RWPE2 (cell line): ENCODE measurements around the gene MON2.

Experiments
- ATAC-seq: fragments of 200-7000 bp; cut with Tn5 transposase; 3 replicates; pipeline ENCODE4 v1.9.1; 2021; ENCODE audit warnings: low read depth
- DNase-seq: peaks from one replicate; pipeline ENCODE4 v3.0.0-alpha.2; 2020; ENCODE audit warnings: low spot score
- H3K27ac ChIP-seq: fragments of 450-650 bp; 2 replicates; pipeline ENCODE4 v1.5.1; 2017; ENCODE audit warnings: mild to moderate bottlenecking; ENCODE audit not compliant: poor library complexity, severe bottlenecking
- H3K27me3 ChIP-seq: fragments of 250-450 bp; sonication (Bioruptor Pico); 2 replicates; pipeline ENCODE4 v1.5.1; 2021; ENCODE audit warnings: mild to moderate bottlenecking, moderate library complexity; ENCODE audit not compliant: insufficient read depth, poor library complexity, severe bottlenecking
- H3K36me3 ChIP-seq: fragments of 250-450 bp; sonication (Bioruptor Pico); 2 replicates; pipeline ENCODE4 v1.5.1; 2020; ENCODE audit warnings: low read depth, mild to moderate bottlenecking, moderate library complexity
- H3K4me1 ChIP-seq: fragments of 250-450 bp; sonication (Bioruptor Pico); 2 replicates; pipeline ENCODE4 v1.5.1; 2021; ENCODE audit warnings: mild to moderate bottlenecking, moderate library complexity; ENCODE audit not compliant: insufficient read depth, poor library complexity, severe bottlenecking
- H3K4me3 ChIP-seq: fragments of 250-450 bp; sonication (Bioruptor Pico); 2 replicates; pipeline ENCODE4 v1.5.1; 2021; ENCODE audit warnings: mild to moderate bottlenecking, moderate library complexity; ENCODE audit not compliant: severe bottlenecking
- H3K9me3 ChIP-seq: fragments of 250-450 bp; sonication (Bioruptor Pico); 2 replicates; pipeline ENCODE4 v1.5.1; 2021; ENCODE audit warnings: mild to moderate bottlenecking, moderate library complexity; ENCODE audit not compliant: severe bottlenecking
- CTCF ChIP-seq: fragments of 450-650 bp; IDR thresholded peaks from one replicate; pipeline ENCODE4 v1.5.1; 2017; ENCODE audit warnings: mild to moderate bottlenecking, moderate library complexity; ENCODE audit not compliant: poor library complexity, severe bottlenecking

MON2 gene

GRCh38 chr12:62472472-62472871, 5.8 kb downstream of the MON2 start:
- H3K27ac ChIP-seq = no peak overlapping the region
- no peak for DNase-seq
- H3K9me3 ChIP-seq = no peaks in the 10 kb centered on the region
- no peak for ATAC-seq
- peaks cover 4% of the 10 kb centered on the region for H3K4me1 ChIP-seq
- TF ChIP-seq CTCF = no peak
- H3K27me3 ChIP-seq = no peaks in the 10 kb centered on the region
- no peak overlapping the region for H3K4me3 ChIP-seq
- peaks cover 29% of the 10 kb centered on the region for H3K36me3 ChIP-seq

- Histone ChIP-seq H3K9me3 (no peaks in the 10 kb centered on the region), H3K27me3 (no peaks in the 10 kb centered on the region), H3K27ac (no peak overlapping the region), H3K4me1 (peaks cover 8% of the 10 kb centered on the region), H3K36me3 (peaks cover 14% of the 10 kb centered on the region; the same call in 1 of the 2 replicates), H3K4me3 (no peak overlapping the region)
- no peak for ATAC-seq
- DNase-seq = no peak
- TF ChIP-seq CTCF = no peak
Observed at GRCh38 chr12:62481843-62482540, 15.4 kb downstream of the MON2 start.

- TF ChIP-seq CTCF = no peak
- Histone ChIP-seq H3K27ac (no peak overlapping the region), H3K36me3 (peaks cover 9% of the 10 kb centered on the region; the same call in 1 of the 2 replicates), H3K4me1 (peaks cover 8% of the 10 kb centered on the region), H3K9me3 (no peaks in the 10 kb centered on the region), H3K4me3 (no peak overlapping the region), H3K27me3 (no peaks in the 10 kb centered on the region)
- ATAC-seq (no peak), DNase-seq (no peak)
Observed at GRCh38 chr12:62482769-62483168, 16.1 kb downstream of the MON2 start.

GRCh38 chr12:62484233-62484632, 17.6 kb downstream of the MON2 start:
- no peaks in the 10 kb centered on the region for H3K9me3 ChIP-seq
- no peaks in the 10 kb centered on the region for H3K27me3 ChIP-seq
- peaks cover 8% of the 10 kb centered on the region for H3K4me1 ChIP-seq
- H3K27ac ChIP-seq = peak overlapping the region; percentile 50
- ATAC-seq (peak; percentile 85), DNase-seq (no peak)
- no peak for TF ChIP-seq CTCF
- peaks cover 5% of the 10 kb centered on the region; the same call in 1 of the 2 replicates for H3K36me3 ChIP-seq
- H3K4me3 ChIP-seq = no peak overlapping the region

- no peak overlapping the region for H3K27ac ChIP-seq
- no peak for DNase-seq
- peaks cover 54% of the 10 kb centered on the region for H3K36me3 ChIP-seq
- ATAC-seq = no peak
- no peak overlapping the region for H3K4me3 ChIP-seq
- no peaks in the 10 kb centered on the region for H3K9me3 ChIP-seq
- H3K4me1 ChIP-seq = no peaks in the 10 kb centered on the region
- H3K27me3 ChIP-seq = no peaks in the 10 kb centered on the region
- TF ChIP-seq CTCF = no peak
Observed at GRCh38 chr12:62505786-62506185, 39.2 kb downstream of the MON2 start.
